Kidney epithelial cell (primary cell): ENCODE results near the gene CYP46A1. TPM values are rescaled to one million over a fixed set of nuclear protein-coding genes. Genes with fewer than 3 reads are reported as not detected.

Source experiments
- DNase-seq: peaks from one replicate; pipeline ENCODE4 v3.0.0-alpha.2; 2010; ENCODE audit warnings: low read depth
- H3K27me3 ChIP-seq: 2 replicates; pipeline ENCODE4 v1.6.0; 2011; ENCODE audit warnings: low read length; ENCODE audit not compliant: control insufficient read depth, insufficient read depth
- H3K36me3 ChIP-seq: 2 replicates; pipeline ENCODE4 v1.5.1; 2011; ENCODE audit warnings: low read length; ENCODE audit not compliant: control insufficient read depth, insufficient read depth
- H3K4me3 ChIP-seq: 2 replicates; pipeline ENCODE4 v1.5.1; 2011; ENCODE audit warnings: low read depth, mild to moderate bottlenecking, control low read depth, low read length
- total RNA-seq: library from RNA; depleted of rRNA; stranded (reverse); fragments of >200 nt; gene quantifications from 2 replicates; pipeline ENCODE4 v1.2.3, GENCODE V29; 2015
- TF ChIP-seq, protein P1 (sequence below): IDR thresholded peaks from 2 replicates; pipeline ENCODE4 v1.5.1; 2011; ENCODE audit warnings: mild to moderate bottlenecking, moderate library complexity, low read length, control low read depth, inconsistent platforms; ENCODE audit not compliant: insufficient read depth, poor library complexity, severe bottlenecking

CYP46A1 gene
- total RNA-seq, 1 donor from 2014 or later: not detected

DNA sequence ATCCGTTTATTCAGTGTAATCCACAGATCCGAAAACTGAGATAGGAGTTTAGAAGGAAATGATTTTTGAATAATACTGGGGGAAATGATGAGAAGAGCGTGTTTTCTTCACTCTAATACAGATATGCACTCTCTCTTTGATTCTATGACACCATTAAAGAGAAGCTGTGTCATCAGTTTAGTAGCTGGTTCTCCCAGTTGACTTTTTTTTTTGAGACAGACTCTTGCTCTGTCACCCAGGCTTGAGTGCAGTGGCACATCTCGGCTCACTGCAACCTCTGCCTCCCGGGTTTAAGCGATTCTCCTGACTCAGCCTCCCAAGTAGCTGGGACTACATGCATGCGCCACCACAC is 60.8 kb downstream of the CYP46A1 start:
- H3K4me3 ChIP-seq: no peak overlapping the region
- TF ChIP-seq, protein P1, sequence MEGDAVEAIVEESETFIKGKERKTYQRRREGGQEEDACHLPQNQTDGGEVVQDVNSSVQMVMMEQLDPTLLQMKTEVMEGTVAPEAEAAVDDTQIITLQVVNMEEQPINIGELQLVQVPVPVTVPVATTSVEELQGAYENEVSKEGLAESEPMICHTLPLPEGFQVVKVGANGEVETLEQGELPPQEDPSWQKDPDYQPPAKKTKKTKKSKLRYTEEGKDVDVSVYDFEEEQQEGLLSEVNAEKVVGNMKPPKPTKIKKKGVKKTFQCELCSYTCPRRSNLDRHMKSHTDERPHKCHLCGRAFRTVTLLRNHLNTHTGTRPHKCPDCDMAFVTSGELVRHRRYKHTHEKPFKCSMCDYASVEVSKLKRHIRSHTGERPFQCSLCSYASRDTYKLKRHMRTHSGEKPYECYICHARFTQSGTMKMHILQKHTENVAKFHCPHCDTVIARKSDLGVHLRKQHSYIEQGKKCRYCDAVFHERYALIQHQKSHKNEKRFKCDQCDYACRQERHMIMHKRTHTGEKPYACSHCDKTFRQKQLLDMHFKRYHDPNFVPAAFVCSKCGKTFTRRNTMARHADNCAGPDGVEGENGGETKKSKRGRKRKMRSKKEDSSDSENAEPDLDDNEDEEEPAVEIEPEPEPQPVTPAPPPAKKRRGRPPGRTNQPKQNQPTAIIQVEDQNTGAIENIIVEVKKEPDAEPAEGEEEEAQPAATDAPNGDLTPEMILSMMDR: no peak
- H3K27me3 ChIP-seq: peaks cover 13% of the 10 kb centered on the region
- no peaks in the 10 kb centered on the region for H3K36me3 ChIP-seq
- DNase-seq: no peak

DNA sequence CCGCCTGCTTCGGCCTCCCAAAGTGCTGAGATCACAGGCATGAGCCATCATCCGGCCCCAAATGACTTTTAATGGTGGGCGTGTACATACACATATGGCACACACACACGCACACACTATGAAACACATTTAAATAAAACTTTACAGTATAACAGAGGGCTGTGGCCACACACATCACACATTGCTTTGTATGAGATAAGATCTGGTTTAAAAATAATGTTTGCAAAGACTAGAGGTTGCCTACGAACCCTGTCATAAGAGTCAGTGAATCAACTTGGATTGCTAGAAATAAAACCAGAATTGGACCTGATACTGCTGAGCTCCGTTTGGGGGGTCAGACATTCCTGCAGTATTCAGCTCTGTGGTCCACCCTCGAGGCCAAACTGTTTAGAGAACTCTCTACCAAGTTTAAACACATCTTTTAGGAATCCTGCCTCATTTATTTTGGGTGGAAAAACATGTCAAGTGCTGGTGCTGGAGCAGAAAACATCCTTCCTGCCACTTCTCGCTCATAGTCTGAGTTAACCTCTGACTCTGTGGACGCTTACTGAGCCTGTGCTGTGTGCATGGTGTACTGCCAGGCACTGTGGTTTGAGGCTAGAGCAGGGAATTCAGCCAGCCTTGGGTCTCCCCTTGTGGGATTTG is 61.3 kb downstream of the CYP46A1 start:
- H3K27me3 ChIP-seq: peaks cover 9% of the 10 kb centered on the region
- H3K36me3 ChIP-seq: no peaks in the 10 kb centered on the region
- no peak overlapping the region for H3K4me3 ChIP-seq
- TF ChIP-seq, protein P1: no peak
- no peak for DNase-seq

DNA sequence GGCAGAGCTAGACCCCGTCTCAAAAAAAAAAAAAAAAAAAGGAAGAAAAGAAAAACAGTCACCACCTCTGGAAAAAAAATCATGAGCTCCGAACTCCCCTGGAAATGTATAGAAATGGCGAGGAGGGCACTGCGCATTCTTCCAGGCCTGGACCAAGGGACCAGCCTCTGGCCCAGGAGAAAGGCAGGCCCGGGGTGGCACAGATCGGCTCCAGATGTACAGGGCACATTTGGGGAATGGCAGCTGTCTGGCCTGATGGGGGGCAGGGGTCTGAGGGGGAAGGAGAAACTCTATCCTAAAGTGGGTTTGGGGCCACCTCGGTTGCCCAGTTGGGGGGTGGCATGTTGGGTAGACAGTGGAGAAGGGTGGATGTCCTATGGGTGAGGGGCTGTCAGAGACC is 63.1 kb downstream of the CYP46A1 start:
- TF ChIP-seq, protein P1: no peak

DNA sequence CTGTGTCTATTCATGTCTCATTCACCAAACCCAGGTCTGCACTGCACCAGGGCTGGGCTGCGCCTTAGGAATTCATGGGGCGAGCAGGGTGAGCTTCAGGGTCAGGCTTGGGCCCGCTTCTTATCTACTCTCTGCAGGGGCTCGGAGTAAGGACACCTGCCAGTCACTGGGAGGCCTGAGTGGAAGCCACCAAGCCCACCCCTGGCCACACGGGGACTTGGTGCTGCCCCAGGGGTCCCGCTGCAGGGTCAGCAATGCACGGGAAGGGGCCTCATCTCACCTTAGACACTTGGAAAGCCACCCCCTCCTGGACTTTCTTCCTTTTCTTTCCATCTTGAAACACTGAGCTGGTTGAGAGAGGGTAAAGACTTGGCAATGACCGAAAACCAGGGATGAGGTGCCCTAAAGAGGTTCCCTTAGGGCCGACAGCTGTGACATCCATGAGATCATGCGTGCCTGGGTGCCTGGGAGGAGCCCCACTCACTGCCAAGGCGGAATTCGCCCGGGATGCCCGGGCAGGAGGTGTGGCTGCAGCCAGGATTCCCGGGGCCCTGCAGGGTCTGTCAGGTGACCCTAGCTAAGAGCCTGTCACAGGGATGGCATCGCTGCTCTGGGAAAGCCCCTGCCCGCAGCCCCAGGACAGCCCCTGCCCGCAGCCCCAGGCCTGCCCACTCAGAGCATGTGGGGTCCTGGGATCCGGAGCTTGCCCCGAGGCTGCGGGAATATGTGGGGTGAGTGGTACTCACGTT is 63.7 kb downstream of the CYP46A1 start:
- H3K4me3 ChIP-seq: no peak overlapping the region
- TF ChIP-seq, protein P1: no peak
- peaks cover 3% of the 10 kb centered on the region for H3K27me3 ChIP-seq
- no peak for DNase-seq
- no peaks in the 10 kb centered on the region for H3K36me3 ChIP-seq

More for the DNA sequence above, 63.1 kb downstream of the CYP46A1 start:
- Histone ChIP-seq H3K27me3 (peaks cover 5% of the 10 kb centered on the region), H3K4me3 (no peak overlapping the region), H3K36me3 (no peaks in the 10 kb centered on the region)
- no peak for DNase-seq

DNA sequence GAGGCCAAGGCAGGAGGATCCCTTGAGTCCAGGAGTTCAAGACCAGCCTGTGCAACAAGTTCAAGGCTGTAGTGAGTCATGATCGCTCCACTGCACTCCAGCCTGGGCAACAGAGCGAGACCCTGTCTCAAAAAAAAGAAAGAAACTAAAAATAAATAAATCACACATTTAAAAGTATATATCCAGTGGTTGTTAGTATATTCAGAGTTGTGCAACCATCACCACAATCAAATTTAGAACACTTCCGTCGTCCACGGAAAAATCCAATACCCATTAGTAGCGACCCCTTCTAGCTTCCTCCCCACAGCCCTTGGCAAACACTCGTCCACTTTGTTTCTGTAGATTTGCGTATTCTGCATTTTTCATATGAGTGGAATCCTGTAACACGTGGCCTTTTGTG is 64.4 kb downstream of the CYP46A1 start:
- Histone ChIP-seq H3K36me3 (no peaks in the 10 kb centered on the region), H3K27me3 (no peaks in the 10 kb centered on the region), H3K4me3 (no peak overlapping the region)
- no peak for DNase-seq
- TF ChIP-seq, protein P1: no peak
